Peyer's patch (tissue), 4 donors: ENCODE measurements around the gene DHX32.
"Not testable (repeated sequence)": the region's sequence is repeated elsewhere in the genome, so short reads cannot be mapped to it uniquely, and the experiment has no call there.

ENCODE experiments used
- POLR2A ChIP-seq, 2 donors: fragments of 450-650 bp; IDR thresholded peaks; one replicate each; pipeline ENCODE4 v1.5.1; 2017; ENCODE audit warnings: antibody characterized with exemption in 2 of 2, mild to moderate bottlenecking in 2 of 2, moderate library complexity in 2 of 2
- TF ChIP-seq, protein P1 (sequence below), 6 experiments: fragments of 450-650 bp in 4 of 6; fragments of 200-600 bp in 2 of 6; sonication (generic) in 1 of 6; IDR thresholded peaks; one replicate each; pipeline ENCODE4 v1.5.1; 2017 to 2019; ENCODE audit warnings: antibody characterized with exemption in 6 of 6, mild to moderate bottlenecking in 3 of 6, moderate library complexity in 1 of 6

DNA sequence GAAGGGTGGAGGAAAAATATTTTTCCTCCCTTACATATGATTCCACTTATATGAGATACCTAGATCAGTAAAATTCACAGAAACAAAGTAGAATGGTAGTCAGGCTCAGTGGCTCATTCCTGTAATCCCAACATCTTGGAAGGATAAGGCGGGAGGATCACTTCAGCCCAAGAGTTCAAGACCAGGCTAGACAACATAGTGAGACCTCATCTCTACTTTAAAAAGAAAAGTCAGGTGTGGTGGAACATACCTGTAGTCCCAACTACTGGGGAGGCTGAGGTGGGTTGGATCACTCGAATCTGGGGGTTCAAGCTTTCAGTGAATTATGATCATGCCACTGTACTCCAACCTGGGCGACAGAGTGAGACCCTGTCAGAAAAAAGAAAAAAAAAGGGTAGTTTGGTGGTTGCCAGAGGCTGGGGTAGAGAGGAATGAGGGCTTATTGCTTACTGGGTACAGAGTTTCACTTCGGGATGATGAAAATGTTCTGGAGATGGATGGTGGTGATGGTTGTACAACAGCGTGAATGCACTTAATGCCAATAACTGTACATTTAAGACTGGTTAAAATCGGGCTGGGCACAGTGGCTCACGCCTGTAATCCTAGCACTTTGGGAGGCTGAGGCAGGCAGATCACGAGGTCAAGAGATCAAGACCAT, 36.7 kb upstream of the DHX32 start:
- not testable (repeated sequence) for TF ChIP-seq POLR2A (IDR thresholded peaks at IDR 0.05)
- TF ChIP-seq, protein P1, sequence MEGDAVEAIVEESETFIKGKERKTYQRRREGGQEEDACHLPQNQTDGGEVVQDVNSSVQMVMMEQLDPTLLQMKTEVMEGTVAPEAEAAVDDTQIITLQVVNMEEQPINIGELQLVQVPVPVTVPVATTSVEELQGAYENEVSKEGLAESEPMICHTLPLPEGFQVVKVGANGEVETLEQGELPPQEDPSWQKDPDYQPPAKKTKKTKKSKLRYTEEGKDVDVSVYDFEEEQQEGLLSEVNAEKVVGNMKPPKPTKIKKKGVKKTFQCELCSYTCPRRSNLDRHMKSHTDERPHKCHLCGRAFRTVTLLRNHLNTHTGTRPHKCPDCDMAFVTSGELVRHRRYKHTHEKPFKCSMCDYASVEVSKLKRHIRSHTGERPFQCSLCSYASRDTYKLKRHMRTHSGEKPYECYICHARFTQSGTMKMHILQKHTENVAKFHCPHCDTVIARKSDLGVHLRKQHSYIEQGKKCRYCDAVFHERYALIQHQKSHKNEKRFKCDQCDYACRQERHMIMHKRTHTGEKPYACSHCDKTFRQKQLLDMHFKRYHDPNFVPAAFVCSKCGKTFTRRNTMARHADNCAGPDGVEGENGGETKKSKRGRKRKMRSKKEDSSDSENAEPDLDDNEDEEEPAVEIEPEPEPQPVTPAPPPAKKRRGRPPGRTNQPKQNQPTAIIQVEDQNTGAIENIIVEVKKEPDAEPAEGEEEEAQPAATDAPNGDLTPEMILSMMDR (IDR thresholded peaks at IDR 0.05): not testable (repeated sequence)
